22Rv1 (cell line): ENCODE measurements around the gene LGI4.

Source experiments
- ZFX ChIP-seq: fragments of 450-650 bp; IDR thresholded peaks from 2 replicates; pipeline ENCODE4 v1.6.1; 2017; ENCODE audit warnings: antibody characterized with exemption, borderline replicate concordance
- TF ChIP-seq, protein P1 (sequence below): fragments of 450-650 bp; IDR thresholded peaks from 2 replicates; pipeline ENCODE4 v1.5.1; 2017; ENCODE audit warnings: mild to moderate bottlenecking

DNA sequence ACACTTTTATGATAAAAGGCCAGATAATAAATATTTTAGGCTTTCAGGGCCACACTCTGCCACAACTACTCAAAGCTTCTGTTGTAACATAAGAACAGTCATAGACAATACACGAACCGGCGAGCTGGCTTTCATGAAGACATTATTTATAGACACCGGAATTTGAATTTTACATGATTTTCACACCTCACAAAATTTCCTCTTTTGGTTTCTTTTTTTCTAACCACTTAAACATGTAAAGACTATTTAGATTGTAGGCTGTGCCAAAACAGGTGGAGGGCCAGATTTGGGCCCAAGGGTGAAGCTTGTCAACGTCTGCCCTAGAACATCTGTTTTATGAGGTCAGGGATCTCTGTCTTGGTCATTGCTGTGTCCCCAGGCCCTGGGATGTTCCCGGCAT, 48.9 kb downstream of the LGI4 start:
- TF ChIP-seq, protein P1, sequence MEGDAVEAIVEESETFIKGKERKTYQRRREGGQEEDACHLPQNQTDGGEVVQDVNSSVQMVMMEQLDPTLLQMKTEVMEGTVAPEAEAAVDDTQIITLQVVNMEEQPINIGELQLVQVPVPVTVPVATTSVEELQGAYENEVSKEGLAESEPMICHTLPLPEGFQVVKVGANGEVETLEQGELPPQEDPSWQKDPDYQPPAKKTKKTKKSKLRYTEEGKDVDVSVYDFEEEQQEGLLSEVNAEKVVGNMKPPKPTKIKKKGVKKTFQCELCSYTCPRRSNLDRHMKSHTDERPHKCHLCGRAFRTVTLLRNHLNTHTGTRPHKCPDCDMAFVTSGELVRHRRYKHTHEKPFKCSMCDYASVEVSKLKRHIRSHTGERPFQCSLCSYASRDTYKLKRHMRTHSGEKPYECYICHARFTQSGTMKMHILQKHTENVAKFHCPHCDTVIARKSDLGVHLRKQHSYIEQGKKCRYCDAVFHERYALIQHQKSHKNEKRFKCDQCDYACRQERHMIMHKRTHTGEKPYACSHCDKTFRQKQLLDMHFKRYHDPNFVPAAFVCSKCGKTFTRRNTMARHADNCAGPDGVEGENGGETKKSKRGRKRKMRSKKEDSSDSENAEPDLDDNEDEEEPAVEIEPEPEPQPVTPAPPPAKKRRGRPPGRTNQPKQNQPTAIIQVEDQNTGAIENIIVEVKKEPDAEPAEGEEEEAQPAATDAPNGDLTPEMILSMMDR, result no peak
- TF ChIP-seq ZFX, result no peak
